Activated naive CD8-positive, alpha-beta T cell treated with anti-CD3 and anti-CD28 coated beads, Interleukin-2, amount 50 U/mL, for 16 hours (primary cell): ENCODE measurements around the gene C11orf91.
"Not testable (repeated sequence)": the region's sequence is repeated elsewhere in the genome, so short reads cannot be mapped to it uniquely, and the experiment has no call there.

Experiments
- DNase-seq: peaks from one replicate; pipeline ENCODE4 v3.0.0-alpha.2; 2020; ENCODE audit warnings: low read depth, low spot score

C11orf91 gene

DNA sequence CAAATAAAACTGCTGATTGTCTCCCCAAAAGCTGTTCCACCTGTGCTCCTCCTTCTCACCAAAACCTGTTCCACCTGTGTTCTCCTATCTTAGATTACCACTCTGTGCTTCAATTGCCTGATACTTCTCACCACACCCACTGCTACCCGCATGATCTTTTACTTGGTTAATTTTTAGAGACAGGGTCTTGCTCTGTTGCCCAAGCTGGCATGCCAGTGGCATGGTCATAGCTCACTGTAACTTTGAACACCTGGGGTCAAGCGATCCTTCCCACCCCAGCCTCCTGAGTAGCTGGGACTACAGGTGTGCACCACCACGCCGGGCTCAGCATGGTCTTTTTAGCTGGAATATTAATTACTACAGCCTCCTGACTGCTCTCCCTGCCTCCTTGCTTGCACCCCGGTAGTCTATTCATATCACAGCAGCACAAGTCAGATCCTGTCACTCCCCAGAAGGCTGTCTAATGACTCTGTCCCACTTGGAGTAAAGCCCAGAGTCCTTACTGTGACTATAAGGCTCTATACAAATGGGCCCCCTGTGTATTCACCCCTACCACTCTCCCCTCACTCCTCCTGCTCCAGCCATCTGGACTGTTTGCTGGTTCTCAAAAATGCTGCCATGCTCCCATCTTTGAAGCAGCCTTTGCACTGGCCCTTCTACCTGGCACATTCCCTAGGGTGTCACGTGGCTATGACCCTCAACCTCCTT lies 3.5 kb downstream of the C11orf91 start:
- no peak for DNase-seq

- DNase-seq: no peak
Measured at GRCh38 chr11:33696411-33696810, 4.2 kb downstream of the C11orf91 start.

DNA sequence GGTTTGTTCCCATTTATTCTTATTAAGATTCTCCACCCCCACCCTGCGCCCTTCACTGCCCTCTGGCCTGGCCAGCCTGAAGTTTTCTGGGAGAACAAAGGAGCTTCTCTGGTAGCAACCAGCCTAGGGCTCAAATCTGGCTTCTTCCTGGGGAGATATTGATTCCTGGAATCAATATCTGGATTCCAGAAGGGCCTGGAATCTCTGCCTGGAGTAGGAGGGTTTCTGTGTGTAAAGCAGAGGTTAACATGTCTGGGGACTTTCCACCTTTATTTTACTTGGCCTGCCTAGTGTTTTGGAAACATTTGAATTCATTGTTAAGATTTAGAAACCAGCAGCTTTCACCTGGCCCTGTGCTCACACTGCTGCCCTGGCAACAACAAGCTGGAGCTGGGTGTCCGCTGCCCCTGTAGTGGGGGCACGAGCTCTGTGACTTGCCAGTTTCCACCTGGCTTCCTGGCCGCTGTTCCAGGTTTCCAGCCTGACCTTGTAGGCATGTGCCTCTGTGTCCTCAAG lies 5.5 kb downstream of the C11orf91 start:
- no peak for DNase-seq

GRCh38 chr11:33694346-33695050 lies 6.1 kb downstream of the C11orf91 start:
- DNase-seq: no peak

- DNase-seq: no peak
Measured at GRCh38 chr11:33692541-33692940, 8.1 kb downstream of the C11orf91 start.

DNA sequence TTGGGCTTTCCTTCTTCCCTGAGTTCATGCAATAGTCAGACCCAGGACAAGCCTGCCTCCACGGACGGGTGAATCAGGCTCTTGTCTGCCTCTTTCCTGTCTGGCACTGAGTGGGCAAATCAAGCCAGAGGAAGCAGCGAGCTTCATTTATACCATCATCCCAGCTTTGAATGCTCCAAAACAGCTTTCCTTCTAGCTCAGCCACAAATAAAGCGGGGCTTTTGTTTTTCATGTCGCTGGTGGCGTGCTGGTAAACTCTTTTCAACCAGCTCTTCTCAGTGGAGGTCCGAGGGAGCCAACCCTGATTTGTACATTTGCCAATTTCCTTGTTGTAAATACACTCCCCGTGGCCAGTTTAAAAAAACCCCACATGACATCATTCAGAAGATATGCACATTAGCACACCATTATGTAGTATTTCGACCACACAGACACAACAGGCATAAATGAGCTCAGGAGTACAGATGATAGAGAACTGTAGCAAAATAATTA lies 8.6 kb downstream of the C11orf91 start:
- no peak for DNase-seq

- DNase-seq: no peak
Measured at GRCh38 chr11:33691066-33691864, 9.4 kb downstream of the C11orf91 start.

DNA sequence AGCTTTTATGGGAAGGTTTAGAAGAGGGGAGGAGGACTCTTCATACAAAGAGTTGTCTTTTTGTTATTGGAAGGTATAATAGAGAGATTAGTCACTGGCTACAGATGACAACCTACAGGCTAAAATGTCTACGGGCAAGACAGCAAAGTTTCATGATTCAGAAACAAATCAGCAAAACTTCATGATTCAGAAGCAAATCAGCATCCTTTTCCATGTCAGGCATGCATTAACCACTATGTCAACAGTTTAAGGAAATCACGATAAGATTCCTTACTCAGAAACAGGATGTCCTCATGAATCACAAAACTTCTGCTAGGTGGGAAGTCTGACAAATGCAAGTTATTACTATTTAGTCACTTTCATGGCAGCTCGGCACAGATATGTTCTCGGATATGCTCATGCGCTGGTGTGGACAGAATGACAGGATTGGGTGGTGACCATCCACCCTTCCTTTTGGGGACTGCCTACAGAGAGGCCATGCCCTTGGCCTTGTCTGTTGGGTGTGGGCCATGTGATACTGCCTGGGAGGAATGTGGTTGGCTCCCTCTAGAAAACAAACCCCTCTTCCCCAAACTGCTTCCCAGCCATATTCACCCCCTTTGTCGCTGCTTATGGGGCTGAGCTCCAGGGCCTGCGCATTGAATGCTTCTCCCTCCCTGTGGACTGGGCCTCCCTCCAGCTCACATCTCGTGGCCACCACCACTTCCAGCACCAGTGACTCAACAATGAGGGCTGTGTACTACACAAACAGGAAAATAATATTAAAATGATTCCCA lies 10.1 kb downstream of the C11orf91 start:
- DNase-seq: no peak

- DNase-seq: no peak
Measured at GRCh38 chr11:33689501-33689900, 11.1 kb downstream of the C11orf91 start.

- no peak for DNase-seq
Measured at GRCh38 chr11:33689085-33689484, 11.5 kb downstream of the C11orf91 start.

DNA sequence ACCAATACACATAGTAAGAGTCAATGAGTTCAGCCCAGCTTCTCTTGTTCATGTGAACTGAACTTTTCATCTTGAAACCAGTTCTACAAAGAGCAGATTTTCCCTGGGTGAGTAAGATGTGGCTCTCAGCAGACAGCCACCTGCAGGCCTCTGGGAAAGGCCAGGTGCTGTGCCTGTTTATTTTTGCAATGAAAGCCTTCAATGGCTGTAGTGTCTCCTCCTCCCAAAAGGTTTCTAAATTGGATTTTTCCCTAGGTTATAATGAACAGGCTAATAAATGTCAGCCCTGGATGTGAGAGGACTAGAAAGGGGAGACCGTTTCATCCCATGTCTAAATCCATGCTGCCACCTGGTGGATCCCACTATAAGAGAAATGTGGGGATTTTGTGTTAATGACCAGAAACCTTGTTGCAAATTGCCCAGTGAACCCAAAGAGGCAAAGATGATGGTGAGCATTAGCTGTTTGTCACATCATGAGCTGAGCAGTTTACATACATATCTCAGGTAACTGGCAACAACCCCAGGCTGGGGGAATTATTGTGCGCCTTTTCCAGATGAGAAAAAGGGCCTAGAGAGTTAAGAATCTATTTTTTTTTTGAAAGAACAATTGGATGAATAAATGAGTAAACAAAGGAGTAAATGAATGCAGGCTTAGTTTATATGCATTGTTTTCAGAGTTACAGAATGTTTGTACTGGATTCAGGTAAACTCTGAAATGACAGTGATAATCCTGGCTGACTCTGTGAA lies 12.7 kb downstream of the C11orf91 start:
- DNase-seq: no peak

DNA sequence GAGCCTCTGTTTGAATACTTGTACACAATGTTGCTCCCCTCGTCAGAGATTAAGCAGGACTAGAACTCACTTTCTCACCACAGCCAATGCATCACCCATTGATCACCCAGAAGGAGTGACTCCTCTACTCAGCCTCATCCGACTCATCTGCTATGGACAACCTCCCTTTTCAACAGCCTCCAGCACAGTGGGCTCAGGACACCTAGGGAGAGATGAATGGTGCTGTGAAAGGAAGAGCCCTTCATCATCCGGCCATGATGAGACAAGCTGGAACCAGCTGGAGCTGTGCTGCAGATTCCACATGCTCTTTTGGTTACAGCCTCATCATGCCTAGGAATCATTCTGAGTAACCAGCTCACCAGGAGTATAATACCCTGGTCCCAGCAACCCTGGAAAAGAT lies 15.5 kb downstream of the C11orf91 start:
- DNase-seq: no peak

GRCh38 chr11:33684003-33684706 lies 16.5 kb downstream of the C11orf91 start:
- no peak for DNase-seq

DNA sequence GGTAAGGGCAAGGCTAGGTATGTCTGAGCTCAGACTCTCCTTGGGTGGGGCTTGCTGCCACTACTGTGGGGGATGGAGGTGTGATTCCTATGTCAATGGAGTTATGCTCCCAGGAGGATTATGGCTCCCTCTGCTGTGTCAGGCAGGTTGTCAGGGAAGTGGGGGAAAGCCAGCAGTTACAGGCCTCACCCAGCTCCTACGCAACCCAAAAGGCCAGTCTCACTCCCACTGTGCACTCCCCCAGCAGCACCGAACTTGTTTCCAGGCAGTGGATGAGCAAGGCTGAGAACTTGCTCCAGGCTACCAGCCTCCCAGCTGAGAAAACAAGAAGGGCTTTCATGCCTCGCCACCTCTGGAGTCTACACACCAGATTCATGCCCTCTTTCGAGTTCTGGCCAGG lies 18.2 kb downstream of the C11orf91 start:
- DNase-seq: no peak

DNA sequence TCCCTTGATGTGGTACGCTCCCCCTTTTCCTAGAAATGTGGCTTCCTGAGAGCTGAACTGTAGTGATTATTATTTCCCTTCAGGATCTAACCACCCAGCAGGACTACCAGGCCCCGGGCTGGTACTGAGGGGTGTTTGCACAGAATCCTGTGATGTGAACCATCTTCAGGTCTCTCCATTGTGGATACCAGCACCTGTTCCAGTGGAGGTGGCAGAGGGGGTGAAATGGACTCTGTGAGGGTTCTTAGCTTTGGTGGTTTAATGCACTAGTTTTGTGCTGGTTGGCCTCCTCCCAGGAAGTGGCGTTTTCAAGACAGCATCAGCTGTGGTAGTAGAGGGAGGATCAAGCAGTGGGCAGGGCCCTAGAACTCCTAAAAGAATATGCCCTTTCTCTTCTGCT lies 18.6 kb downstream of the C11orf91 start:
- DNase-seq: no peak

GRCh38 chr11:33678616-33679015 lies 22.0 kb downstream of the C11orf91 start:
- DNase-seq: not testable (repeated sequence)

- no peak for DNase-seq
Measured at GRCh38 chr11:33674035-33674814, 26.4 kb downstream of the C11orf91 start.

DNA sequence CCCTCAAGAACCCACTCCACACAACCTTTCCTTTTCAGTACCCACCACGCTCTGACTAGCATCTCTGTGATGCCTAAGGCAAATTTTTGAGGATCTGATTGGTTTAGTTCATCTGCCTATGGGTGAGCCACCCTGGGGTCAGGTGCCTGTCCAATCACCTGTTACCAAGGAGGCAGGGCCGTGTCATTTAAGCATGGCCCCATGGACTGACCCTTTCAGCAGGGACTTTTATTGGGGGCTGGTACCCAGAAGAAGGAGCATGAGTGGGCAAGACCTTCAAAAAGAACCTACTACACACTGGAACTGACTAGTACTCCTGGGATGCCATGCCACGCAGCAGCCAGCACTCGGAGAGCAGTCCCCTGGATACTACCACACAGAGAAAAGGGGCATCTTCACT lies 28.4 kb downstream of the C11orf91 start:
- no peak for DNase-seq
